ENCODE measurements around the gene GGA1. TPM values are rescaled to one million over a fixed set of nuclear protein-coding genes. Genes with fewer than 3 reads are reported as not detected.
A peak's percentile ranks its signal among the peaks of the same experiment; 100 is the strongest.

Gene GGA1
- total and polyA plus RNA-seq, 2 donors from 2014 or later: 37.5 to 61.2 TPM

DNA sequence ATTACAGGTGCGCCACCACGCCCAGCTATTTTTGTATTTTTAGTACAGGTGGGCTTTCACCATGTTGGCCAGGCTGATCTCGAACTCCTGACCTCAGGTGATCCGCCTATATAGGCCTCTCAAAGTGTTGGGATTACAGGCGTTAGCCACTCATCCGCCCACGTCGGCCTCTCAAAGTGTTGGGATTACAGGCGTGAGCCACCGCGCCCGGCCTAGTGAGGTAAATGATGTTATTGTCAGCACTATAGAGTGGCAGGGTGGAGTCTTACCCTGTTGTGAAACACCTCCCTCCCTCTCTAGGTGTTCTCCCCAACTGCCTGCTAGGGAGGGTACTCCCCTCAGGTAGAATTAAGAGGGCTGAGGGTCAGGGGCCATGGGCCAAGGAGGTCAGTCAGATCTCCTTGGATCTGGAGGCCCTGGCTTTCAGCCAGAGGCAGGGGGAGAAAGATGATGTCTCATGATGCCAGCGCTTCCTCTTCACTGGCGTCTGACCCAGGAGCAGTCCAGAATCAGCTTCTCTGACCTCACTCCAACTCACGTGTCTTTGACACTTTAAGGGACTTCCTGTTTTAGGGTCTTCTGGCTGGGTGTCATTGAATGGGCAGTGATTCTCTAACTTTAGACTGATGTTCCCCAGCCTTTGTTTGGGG is 2.0 kb downstream of the GGA1 start:
- FAIRE-seq: no peak
- DNase-seq: peak in 1 of 5 donors; percentile 58

DNA sequence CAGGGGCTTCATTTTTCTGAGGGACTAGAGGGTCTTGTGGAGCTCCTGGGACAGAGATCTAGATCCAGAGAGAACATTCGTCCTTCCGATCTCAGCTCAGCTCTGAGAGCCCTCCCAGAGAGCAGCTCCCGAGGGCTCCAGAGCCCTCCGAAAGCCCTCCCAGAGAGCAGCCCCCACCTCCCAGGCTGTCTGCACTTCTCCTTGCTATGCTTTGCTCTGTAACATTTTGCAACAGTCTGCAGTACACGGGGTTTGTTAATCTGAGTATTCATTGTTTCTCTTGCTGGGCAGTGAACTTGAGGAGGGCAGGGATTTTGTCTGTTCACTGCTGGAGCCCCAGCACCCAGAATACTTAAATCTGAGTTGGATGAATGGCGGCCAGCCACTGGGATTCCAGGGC is 2.6 kb downstream of the GGA1 start:
- no peak overlapping the region for H3K27ac ChIP-seq (ENCODE audit: low read depth in 2 of 2, low read length in 2 of 2)
- no peaks in the 10 kb centered on the region for H3K27me3 ChIP-seq (ENCODE audit: control insufficient read depth, insufficient read depth, low read length)
- TF ChIP-seq, protein P1, sequence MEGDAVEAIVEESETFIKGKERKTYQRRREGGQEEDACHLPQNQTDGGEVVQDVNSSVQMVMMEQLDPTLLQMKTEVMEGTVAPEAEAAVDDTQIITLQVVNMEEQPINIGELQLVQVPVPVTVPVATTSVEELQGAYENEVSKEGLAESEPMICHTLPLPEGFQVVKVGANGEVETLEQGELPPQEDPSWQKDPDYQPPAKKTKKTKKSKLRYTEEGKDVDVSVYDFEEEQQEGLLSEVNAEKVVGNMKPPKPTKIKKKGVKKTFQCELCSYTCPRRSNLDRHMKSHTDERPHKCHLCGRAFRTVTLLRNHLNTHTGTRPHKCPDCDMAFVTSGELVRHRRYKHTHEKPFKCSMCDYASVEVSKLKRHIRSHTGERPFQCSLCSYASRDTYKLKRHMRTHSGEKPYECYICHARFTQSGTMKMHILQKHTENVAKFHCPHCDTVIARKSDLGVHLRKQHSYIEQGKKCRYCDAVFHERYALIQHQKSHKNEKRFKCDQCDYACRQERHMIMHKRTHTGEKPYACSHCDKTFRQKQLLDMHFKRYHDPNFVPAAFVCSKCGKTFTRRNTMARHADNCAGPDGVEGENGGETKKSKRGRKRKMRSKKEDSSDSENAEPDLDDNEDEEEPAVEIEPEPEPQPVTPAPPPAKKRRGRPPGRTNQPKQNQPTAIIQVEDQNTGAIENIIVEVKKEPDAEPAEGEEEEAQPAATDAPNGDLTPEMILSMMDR (IDR thresholded peaks at IDR 0.05; ENCODE audit: borderline replicate concordance, extremely low read depth, insufficient read depth): no peak
- peaks cover 0 to 14% (median 6%) of the 10 kb centered on the region in 3 donors for H3K4me1 ChIP-seq (ENCODE audit: control insufficient read depth in 2 of 3, insufficient read depth in 2 of 3, low read depth in 1 of 3, low read length in 3 of 3)
- FAIRE-seq (no peak), DNase-seq (no peak)
- no peak overlapping the region for H3K4me3 ChIP-seq (ENCODE audit: low read length in 3 of 3)
- H3K9me3 ChIP-seq (ENCODE audit: control insufficient read depth in 2 of 3, insufficient read depth in 1 of 3, low read length in 3 of 3): no peaks in the 10 kb centered on the region
- intact Hi-C loops (cut with DNase I): no loop called here
- no peak overlapping the region for H3K9ac ChIP-seq (ENCODE audit: low read length in 3 of 3)
- H3K36me3 ChIP-seq (ENCODE audit: control insufficient read depth in 2 of 3, insufficient read depth in 3 of 3, low read length in 3 of 3): peaks cover under 1 to 7% (median 6%) of the 10 kb centered on the region in 3 donors

More for the DNA sequence above, 2.0 kb downstream of the GGA1 start:
- no peaks in the 10 kb centered on the region for H3K27me3 ChIP-seq (ENCODE audit: control insufficient read depth, insufficient read depth, low read length)
- peaks cover 0 to 14% (median 6%) of the 10 kb centered on the region in 3 donors for H3K4me1 ChIP-seq (ENCODE audit: control insufficient read depth in 2 of 3, insufficient read depth in 2 of 3, low read depth in 1 of 3, low read length in 3 of 3)
- intact Hi-C loops (cut with DNase I): no loop called here
- TF ChIP-seq, protein P1 (IDR thresholded peaks at IDR 0.05; ENCODE audit: borderline replicate concordance, extremely low read depth, insufficient read depth): no peak
- H3K9me3 ChIP-seq (ENCODE audit: control insufficient read depth in 2 of 3, insufficient read depth in 1 of 3, low read length in 3 of 3): no peaks in the 10 kb centered on the region
- no peak overlapping the region for H3K27ac ChIP-seq (ENCODE audit: low read depth in 2 of 2, low read length in 2 of 2)
- H3K36me3 ChIP-seq (ENCODE audit: control insufficient read depth in 2 of 3, insufficient read depth in 3 of 3, low read length in 3 of 3): peaks cover 0 to 5% (median 4%) of the 10 kb centered on the region in 3 donors
- H3K4me3 ChIP-seq (ENCODE audit: low read length in 3 of 3): no peak overlapping the region
- no peak overlapping the region for H3K9ac ChIP-seq (ENCODE audit: low read length in 3 of 3)

DNA sequence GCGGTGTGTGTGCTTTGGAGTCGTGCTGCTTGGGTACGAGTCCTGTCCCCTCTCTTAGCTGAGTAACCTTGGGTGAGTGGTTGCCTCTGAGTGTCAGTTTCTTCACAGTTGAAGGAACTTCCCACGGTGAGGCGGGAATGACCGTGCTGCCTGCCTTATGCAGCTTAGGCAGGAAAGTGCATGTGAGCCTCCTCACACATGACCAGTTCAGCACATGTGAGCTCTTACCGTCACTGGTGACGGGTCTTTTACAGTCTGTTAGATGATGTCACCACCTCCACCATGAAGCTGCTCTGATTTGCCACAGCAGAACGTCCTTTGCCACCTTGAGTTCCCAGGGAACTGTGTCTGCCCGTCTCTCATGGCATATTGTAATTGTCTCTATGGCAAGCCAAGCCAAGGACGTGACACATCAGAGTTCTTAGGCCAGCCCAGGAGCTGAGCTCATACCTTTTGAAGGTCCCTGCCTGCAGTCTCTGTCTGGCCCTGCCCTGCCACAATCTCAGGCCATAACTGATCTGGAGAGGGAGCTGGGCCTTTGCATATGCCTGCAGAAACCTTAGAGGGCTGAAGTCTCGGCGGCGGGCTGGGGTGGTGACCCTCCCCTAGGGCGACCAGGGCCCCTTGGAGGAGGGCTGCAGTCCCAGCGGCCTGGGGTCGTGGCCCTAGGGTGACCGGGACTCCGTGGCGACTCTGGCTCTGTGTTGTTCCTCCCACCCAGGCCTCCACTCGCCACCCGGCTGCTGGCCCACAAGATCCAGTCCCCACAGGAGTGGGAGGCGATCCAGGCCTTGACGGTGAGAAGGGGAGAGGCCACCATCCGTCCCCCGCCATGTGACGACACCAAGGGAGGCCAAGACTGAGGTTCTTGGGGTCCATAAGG is 7.8 kb downstream of the GGA1 start:
- H3K4me3 ChIP-seq (ENCODE audit: low read length in 3 of 3): no peak overlapping the region

More for the DNA sequence above, 7.8 kb downstream of the GGA1 start:
- no peaks in the 10 kb centered on the region for H3K27me3 ChIP-seq (ENCODE audit: control insufficient read depth, insufficient read depth, low read length)
- H3K27ac ChIP-seq (ENCODE audit: low read depth in 2 of 2, low read length in 2 of 2): no peak overlapping the region
- no peak overlapping the region for H3K9ac ChIP-seq (ENCODE audit: low read length in 3 of 3)
- peaks cover 2 to 17% (median 12%) of the 10 kb centered on the region in 3 donors for H3K36me3 ChIP-seq (ENCODE audit: control insufficient read depth in 2 of 3, insufficient read depth in 3 of 3, low read length in 3 of 3)
- DNase-seq (no peak), FAIRE-seq (no peak)
- H3K9me3 ChIP-seq (ENCODE audit: control insufficient read depth in 2 of 3, insufficient read depth in 1 of 3, low read length in 3 of 3): no peaks in the 10 kb centered on the region
- no peaks in the 10 kb centered on the region for H3K4me1 ChIP-seq (ENCODE audit: control insufficient read depth in 2 of 3, insufficient read depth in 2 of 3, low read depth in 1 of 3, low read length in 3 of 3)
- TF ChIP-seq, protein P1 (IDR thresholded peaks at IDR 0.05; ENCODE audit: borderline replicate concordance, extremely low read depth, insufficient read depth): no peak
- intact Hi-C loops (cut with DNase I): no loop called here

All from kidney (tissue), 14 donors.